ENCODE results near the gene NOSTRIN.
A peak's percentile ranks its signal among the peaks of the same experiment; 100 is the strongest.
"Not testable (repeated sequence)": the region's sequence is repeated elsewhere in the genome, so short reads cannot be mapped to it uniquely, and the experiment has no call there.

Gene NOSTRIN, protein sequence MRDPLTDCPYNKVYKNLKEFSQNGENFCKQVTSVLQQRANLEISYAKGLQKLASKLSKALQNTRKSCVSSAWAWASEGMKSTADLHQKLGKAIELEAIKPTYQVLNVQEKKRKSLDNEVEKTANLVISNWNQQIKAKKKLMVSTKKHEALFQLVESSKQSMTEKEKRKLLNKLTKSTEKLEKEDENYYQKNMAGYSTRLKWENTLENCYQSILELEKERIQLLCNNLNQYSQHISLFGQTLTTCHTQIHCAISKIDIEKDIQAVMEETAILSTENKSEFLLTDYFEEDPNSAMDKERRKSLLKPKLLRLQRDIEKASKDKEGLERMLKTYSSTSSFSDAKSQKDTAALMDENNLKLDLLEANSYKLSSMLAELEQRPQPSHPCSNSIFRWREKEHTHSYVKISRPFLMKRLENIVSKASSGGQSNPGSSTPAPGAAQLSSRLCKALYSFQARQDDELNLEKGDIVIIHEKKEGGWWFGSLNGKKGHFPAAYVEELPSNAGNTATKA

DNA sequence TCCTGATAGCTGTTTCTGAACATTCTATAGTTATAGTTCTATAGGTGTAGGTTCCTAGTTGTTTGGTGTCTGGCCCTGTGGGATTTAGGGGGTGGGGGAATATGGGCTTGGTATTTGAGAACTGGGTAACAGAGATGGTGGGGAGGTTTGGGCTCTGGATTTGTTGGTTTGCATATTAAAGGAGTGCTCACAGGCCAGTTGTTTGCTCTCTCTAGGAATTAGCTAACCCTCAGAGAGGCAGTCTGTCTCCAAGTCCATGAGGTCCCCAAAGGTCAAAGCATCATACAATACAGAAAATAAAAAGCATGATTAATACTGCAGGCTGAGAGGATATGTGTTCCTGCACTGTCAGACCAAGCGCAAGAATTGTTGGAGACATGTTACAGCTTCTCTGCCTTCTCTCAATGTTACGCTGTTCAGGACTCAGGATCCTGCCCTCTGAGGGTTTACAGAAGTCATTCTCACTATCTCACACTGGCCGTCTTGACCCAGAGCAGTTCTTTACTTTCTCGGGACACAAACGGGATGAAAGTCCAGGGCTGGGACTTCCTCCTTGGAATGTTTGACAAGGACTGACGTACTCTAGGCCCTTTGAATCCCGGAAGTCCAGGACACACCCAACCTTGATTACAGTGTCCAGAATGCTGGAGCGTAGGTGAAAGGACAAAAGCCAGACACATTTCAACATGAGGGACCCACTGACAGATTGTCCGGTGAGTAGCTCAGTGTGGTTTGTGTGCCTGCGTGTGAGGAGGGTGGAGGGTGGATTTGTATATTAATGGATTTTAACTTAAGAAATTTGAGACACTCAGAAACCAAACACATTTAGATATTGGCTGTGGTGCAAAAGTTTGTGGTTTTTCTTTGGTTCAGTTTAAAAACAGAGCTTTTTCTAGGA lies at the start of gene NOSTRIN:
TSS of gene NOSTRIN (plus strand) at position 677 of the 898 bp plus-strand sequence. CDS start at position 687, 10 bp downstream.
- no peak for DNase-seq

DNA sequence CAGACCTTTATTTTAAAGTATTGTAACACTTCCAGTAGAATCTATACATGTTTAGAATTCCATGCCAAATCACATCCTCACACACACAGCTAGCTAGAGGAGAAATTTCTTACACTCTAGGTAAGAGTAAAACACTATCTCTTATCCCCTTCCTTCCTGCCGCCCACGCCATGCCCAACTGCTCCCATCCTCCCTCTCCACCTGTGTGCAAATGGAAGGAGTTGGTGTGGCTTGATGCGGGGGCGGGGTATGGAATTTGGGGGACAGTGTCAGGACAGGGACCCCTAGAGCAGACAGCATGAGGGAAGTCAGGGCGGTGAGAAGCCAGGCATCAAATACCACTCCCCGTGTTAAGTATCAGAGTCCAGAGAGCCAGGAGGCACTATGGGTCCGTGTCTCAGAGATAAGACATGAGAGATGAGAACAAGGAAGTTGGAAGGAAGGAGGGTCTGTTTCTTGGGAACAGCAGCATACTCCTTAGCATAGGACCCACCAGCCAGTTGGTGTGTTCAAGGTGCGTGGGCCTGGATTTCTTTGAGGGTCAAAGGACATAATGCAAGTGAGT lies 48.6 kb upstream of the NOSTRIN start:
- DNase-seq: no peak

DNA sequence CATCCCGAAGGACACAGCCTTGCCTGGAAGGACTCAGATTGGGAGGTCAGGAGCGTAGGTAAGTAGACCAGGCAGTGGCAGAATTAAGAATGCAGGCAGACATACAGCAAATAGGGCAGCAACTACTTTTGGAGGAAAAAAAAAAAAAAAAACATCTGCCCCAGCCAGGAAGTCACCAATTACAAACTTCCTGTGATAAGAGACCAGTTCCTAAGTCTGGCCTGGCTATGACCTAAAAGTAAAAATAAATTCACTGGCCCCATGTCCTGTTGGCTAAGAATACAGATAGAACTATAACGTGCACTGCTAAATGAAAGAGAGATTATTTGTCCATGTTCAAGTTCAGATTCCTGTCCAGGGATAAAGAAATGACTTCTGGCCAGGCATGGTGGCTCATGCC lies 45.2 kb upstream of the NOSTRIN start:
- DNase-seq: no peak

DNA sequence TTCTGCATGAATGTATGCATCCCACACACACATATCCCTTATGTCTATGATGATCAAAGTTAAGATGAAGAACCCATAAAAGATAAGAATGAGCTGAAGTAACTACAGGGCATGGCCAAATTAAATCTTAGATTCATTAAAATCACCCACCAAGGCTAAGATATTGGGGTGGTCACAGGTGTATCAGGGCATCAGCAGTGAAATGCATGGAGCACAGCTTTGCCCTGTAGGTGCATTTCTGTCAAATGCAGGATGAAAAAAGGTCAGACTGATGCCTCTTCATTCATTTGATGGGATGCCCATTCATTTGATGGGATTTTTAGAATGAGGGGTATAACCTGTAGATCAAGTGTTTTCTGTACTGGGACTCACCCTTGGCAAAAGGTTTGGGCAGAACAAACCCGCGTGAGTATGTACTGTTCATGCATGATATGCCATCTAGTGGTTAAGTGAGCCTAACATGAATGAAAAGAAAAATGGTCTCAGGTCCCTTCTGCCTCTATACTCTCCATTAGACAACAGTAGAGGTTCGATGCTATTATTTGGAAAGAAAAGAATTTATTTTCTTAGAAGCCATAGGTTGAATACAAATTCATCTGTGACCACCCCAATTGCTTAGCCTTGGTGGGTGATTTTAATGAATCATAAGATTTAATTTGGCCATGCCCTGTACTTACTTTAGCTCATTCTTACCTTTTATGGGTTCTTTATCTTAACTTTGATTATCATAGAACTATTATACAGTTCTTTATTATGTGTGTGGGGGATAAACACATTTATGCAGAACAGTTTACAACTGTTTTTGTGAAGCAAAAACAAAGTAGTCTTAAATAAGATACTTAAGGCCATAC lies 43.2 kb upstream of the NOSTRIN start:
- peak in 1 of 2 experiments; percentile 60 for DNase-seq

DNA sequence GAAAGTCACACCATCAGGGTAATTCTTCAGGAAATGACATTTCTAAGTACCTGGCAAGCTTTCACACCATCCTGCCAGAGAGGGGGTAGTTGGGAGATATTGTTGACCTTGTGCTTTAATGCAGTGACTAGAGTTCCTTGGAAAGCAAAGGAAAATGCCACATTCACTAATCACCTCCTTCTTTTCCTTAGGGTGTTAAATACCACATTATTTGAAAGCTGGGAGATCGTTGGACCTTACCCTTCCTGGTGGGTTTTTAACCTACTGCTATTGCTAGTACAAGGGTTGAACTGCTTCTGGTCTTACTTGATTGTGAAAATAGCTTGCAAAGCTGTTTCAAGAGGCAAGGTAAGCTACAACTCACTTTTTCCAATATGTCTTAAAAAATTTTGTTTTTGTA lies 37.0 kb upstream of the NOSTRIN start:
- no peak for DNase-seq

DNA sequence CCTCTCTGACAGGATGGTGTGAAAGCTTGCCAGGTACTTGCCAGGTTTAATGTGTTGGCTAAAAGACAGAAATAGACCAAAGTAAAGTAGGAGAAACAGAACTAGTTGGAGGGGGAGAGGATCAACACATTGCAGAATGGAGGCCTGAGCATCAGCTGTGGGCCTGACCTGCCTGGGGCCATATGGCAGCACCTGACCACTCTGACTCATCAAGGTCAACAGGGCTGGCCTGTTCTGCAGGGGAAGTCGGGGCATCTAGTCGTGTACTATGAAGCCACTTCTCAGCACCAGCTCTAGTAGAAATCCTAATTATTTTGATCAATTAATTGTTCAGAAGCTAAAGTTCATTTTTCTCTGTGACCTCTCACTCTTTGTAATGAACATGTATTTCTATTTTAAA lies 35.8 kb upstream of the NOSTRIN start:
- no peak for DNase-seq

DNA sequence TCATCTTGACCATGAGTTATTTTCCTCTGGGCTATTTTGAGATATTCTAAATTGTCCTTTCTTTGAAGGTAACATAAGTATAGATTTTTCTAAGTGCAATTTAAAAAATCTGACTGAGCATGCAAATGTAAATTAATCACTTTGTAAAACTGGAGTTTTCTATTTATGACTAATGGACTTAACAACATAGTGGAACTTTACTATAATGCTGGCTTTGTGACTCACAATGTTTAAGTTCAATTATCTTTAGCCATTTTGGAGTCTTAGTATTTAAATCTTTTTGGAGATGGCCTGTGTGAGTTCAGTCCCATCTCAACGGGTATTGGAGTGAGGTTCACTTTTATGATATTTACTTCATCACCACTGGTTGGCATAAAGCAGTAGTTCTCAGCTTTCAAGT lies 35.2 kb upstream of the NOSTRIN start:
- DNase-seq: no peak

DNA sequence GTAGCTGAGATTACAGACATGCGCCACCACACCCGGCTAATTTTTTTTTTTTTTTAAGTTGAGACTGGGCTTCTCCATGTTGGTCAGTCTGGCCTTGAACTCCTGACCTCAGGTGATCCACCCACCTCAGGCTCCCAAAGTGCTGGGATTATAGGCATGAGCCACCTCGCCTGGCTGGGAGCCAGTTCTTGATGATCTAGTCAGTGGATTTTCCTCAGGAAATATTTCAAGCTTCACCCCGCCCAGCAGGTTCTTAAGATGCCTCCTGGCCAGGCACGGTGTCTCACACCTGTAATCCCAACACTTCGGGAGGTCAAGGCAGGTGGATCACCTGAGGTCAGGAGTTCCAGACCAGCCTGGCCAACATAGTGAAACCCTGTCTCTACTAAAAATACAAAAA lies 34.1 kb upstream of the NOSTRIN start:
- not testable (repeated sequence) for DNase-seq

DNA sequence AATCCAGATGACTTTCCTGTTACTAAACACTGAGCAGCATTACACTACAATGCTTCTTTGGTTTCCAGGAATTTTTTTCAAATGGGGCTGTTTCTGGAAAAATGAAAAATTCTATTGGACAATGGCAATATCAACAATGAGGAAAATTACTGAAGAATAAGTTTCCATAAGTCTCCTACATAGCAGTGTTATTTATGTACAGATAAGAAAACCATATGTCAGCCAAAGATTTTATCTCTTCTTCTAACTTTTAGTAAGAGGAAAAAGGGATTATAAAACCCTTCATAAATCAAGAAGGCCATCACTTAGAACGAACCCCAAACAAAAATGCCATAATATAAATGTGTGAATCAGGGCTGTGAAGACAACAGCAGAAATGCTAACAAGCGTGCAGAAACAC lies 31.6 kb upstream of the NOSTRIN start:
- DNase-seq: no peak

DNA sequence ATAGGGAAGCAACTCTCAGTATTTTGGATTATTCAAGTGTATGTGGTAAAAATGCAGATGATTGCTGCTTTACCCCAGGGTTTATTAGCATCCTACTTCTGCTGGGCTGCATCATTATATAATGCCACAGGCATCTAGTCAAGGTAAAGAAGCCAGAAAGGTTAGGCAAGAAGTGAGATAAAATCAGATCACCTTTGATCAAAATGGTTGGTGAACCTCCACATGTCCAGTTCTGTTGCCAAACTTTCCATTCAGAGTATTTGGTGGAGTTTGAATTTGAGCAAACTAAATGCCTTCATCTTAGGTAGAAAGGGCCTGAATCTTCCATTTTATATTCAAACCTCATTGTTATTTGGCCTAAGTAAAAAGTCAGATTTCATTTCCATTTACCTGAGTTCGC lies 29.7 kb upstream of the NOSTRIN start:
- DNase-seq: no peak

DNA sequence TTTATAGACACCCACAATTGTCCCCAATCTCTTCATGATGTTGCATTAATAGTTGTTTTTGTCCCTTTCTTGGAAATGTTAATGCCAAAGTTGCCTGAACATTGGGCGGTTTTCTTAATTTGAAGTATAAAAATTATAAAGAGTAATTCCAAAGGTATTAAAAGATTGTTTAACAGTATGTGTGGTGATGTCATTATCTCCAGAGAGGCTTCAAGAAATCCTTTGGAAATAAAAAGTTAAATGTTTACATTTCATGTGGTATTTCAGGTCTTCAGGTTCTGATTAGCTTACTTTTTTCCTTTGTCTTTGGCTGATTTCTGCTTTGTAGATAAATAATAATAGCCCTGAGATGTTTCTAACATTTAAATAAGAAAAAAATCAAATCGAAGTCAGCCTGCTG lies 29.3 kb upstream of the NOSTRIN start:
- no peak for DNase-seq

DNA sequence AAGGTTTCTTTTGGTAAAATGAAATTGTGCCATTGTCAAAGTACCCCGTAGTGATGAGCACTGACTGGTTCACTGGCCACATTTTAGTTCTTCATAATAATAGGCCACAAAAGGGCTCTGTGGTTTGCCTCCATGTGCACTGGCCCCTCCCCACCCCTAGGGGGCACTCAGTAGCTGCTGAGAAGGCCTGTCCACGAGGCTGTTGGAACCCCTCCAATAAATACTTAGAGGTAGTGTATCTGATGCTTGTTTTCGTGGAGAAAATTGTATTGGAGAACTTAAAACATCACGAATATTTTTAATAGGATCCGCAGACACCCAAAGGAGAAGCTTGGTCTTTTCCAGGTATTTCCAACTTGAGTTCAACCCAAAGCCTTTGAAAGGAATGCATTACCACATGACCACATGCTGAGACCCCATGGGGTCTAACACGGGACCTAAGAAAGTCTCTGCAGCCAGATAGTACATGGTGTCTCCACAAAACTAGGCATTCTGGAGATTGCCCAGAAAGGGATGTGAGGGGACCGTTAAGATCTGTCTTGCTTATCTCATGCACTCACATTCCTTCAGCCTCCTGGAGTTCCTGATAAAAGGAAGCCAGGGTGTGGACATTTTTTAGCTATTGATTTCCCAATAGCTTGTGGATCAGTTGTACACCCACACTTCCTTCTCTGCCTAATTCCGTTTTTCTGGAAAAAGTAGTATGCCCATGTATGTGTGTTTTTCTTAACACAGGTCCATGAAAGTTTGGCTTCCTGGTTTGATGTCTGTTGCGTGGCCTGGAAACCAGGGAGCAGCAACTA lies 28.5 kb upstream of the NOSTRIN start:
- peak in 1 of 2 experiments; percentile 52 for DNase-seq

DNA sequence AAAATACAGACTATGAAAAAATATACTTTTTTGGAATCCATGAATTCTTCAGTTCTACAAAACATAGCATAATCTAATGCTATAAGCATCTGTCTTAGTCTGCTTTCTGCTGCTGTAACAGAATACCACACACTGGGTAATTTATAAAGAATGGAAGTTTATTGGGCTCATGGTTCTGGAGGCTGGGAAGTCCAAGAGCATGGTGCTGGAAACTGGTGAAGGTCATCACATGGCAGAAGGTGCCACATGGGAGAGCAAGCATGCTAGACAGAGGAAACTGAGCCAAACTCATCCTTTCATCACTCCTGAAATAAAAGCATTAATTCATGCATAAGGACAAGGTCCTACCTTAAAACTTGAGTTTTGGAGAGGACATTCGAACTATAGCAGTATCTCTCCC lies 26.6 kb upstream of the NOSTRIN start:
- no peak for DNase-seq

DNA sequence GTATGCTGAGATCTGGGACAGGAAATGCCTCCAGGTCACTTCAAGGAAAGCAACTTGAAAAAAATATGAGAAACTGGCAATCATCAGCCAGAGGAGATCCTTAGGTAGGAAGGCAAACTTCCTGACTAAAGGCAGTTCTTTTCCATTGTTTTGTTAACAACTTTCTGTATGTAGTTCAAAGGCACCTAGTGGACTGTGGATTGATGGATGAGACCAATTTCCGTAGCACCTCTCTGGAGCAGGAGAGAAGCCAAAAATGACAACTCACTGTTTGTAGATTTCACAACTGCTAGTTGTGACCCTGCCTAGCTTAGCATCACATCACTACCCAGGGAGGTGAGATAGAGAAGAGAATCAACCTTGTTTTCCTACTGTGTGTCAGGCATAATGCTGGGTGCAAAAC lies 21.8 kb upstream of the NOSTRIN start:
- no peak for DNase-seq

DNA sequence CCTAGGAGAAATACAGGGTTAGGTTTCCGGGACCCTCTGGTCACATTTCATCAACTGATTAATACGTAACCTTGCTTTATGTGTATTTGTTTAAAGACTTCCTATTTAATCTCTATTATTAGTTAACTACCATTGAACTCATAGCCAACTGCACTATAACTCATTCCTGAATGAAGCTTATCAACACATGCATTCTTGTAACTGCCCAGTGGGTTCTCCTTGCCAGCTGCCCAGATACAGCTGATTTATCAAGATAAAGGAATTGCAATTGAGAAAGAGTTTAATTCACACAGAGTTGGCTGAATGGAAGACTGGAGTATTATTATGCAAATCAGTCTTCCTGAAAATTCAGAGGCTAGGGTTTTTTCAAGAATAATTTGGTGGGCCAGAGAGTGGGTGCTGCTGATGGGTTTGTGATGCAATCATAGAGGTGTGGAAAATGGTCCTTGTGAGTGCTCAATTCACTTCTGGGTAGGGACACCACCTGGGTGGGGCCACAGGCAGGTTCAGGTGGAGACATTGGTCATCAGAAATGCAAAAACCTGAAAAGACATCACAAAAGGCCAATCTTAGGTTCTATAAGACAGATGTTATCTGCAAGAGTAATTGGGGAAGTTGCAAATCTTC lies 21.1 kb upstream of the NOSTRIN start:
- DNase-seq: no peak

DNA sequence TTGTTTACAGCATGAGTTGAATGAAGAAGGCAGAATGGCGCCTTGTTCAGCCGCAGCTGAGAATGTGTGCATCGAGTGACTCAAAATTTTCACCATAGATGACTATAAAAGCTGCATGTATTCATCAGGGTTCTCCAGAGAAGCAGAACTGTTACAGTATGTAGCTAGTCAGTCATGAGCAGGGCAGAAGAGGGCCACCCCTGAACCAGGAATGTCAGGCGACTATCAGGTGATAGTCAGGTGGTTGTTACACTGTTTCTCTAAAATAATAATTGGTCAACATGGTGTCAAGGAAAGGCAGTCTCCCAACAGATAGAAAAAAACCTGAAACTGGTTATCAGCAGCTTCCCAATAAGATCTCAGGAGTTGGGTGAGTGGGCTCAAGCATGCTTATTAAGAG lies 20.2 kb upstream of the NOSTRIN start:
- no peak for DNase-seq

DNA sequence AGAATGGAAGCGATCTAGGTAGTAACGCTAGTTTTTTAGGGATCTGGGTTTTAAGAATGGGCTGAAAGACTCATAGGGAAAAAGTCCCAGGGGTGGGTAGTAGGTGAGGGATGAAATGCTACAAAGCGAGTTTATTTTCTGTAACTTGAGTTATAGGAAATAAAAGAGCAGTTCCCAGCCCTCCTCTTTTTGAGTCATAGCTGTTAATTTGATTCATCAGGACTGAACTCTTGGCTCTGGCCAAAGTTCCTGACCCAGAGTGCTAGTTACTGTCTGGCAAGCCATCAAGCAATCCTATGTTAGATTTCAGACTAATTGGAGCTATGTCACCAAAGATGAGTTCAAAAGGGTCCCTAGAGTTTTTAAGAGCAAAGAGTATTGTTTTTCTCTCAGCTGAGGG lies 17.4 kb upstream of the NOSTRIN start:
- no peak for DNase-seq

DNA sequence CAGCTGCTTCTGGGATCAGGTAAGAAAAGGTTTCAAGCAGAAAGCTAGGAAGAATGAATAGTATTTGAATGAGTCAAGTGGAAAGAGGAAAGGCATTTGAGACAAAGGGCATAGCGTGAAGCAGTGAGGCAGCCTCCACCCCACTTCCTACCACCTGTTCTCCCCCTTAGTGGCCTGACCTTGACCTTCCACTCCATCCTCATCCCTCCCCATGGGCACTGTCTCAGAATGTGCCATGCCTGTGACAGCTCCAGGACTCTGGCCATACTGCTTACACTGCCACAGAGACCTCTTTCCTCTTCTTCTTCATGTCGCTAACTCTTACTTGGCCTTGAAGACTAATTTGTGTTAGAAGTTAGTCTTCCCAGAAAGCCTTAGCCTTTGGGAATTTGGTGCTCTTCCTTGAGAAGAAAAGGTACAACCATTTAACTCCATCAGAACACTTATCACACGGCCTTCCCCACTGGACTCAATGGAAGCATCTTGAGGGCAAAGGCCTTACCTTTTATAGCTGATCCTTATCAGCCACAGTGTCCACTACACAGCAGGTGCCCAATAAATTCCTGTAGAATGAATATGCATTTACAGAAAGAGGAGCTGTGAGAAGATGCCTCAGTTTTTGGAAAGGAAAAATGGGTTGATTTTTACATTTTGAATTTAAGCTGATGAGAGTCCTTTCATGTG lies 15.2 kb upstream of the NOSTRIN start:
- DNase-seq: no peak

DNA sequence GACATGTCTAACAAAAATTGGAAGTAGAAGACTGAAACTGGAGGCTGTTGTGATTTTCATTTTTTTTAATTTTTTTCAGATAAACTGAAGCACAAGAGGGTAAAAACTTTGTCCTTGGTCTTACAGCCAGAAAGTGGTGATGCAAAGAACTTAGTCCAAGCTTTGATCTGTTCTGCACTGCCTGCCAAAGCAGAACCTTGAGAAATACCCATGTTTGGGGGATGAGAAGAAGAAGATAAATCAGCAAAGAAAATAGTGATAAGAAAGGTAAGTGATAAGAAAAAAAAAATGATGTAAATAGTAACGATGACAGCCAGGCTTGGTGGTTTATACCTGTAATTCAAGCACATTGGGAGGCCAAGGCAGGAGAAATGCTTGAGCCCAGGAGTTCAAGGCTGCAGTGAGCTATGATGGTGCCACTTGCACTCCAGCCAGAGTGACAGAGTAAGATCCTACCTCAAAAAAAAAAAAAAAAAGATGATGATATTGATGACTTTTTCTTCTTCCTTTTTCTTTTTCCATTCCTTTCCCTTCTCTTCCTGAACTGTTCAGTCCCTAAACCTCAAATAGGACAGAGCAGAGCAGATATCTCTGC lies 14.6 kb upstream of the NOSTRIN start:
- DNase-seq: no peak

DNA sequence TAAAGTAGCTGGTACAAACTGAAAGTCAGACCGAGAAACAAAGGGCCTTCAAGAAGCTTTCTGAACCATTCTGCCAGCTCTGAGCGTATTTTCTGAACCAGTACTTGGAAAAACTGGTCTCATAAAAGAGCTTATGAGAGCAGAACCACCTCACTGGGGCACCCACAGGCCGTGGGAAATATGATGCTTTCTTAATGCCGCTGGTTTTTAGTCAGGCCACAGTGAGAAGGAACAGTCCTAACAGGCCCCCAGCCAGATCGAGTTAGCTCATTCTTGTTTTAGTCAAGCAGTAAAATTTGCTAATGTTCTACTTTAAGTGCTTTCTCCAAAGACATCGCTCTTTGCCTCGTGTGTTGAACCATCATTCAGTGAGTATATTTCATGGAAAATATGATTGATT lies 12.7 kb upstream of the NOSTRIN start:
- DNase-seq: no peak

All from SW 1271 (cell line).